Mesendoderm (in vitro differentiated cells): ENCODE measurements around the gene NPL.

ENCODE experiments used
- DNase-seq: peaks from one replicate; pipeline ENCODE4 v3.0.0; 2013
- H2AK5ac ChIP-seq: 2 replicates; pipeline ENCODE4 v1.6.1; 2013; ENCODE audit warnings: low read length, inconsistent platforms
- H2BK120ac ChIP-seq: 2 replicates; pipeline ENCODE4 v1.6.1; 2013; ENCODE audit warnings: low read depth, mild to moderate bottlenecking, low read length, moderate library complexity, mixed read lengths
- H2BK15ac ChIP-seq: replicated peaks from 2 replicates; pipeline ENCODE4 v1.6.1; 2013; ENCODE audit warnings: low read depth, mild to moderate bottlenecking, moderate library complexity
- H2BK5ac ChIP-seq: 2 replicates; pipeline ENCODE4 v1.6.1; 2013; ENCODE audit warnings: low read length, inconsistent platforms
- H3K18ac ChIP-seq: 2 replicates; pipeline ENCODE4 v1.6.1; 2013; ENCODE audit warnings: mild to moderate bottlenecking, low read length, mixed read lengths
- H3K23ac ChIP-seq: one replicate; pipeline ENCODE4 v1.6.1; 2013; ENCODE audit warnings: low read length
- H3K27ac ChIP-seq: 2 replicates; pipeline ENCODE4 v1.5.1; 2013; ENCODE audit warnings: low read depth, mild to moderate bottlenecking, inconsistent platforms, low read length, moderate library complexity
- H3K27me3 ChIP-seq: 2 replicates; pipeline ENCODE4 v1.6.1; 2013; ENCODE audit warnings: low read length, control low read depth, mild to moderate bottlenecking, inconsistent platforms; ENCODE audit not compliant: insufficient read depth, poor library complexity
- H3K36me3 ChIP-seq: 2 replicates; pipeline ENCODE4 v1.6.1; 2013; ENCODE audit warnings: low read length, inconsistent platforms; ENCODE audit not compliant: control insufficient read depth, insufficient read depth
- H3K4ac ChIP-seq: one replicate; pipeline ENCODE4 v1.6.1; 2013; ENCODE audit warnings: low read depth, mild to moderate bottlenecking, low read length, moderate library complexity
- H3K4me1 ChIP-seq: 2 replicates; pipeline ENCODE4 v1.6.1; 2013; ENCODE audit warnings: low read depth, low read length, inconsistent platforms; ENCODE audit not compliant: control insufficient read depth
- H3K4me2 ChIP-seq: 2 replicates; pipeline ENCODE4 v1.6.1; 2013; ENCODE audit warnings: low read length
- H3K4me3 ChIP-seq: 2 replicates; pipeline ENCODE4 v1.5.1; 2013; ENCODE audit warnings: mild to moderate bottlenecking, low read length
- H3K56ac ChIP-seq: one replicate; pipeline ENCODE4 v1.6.1; 2013; ENCODE audit warnings: low read length
- H3K79me1 ChIP-seq: 2 replicates; pipeline ENCODE4 v1.6.1; 2013; ENCODE audit warnings: low read length, inconsistent platforms
- H3K79me2 ChIP-seq: 2 replicates; pipeline ENCODE4 v1.6.1; 2013; ENCODE audit warnings: mild to moderate bottlenecking, low read length; ENCODE audit not compliant: control insufficient read depth, insufficient read depth
- H3K9ac ChIP-seq: 2 replicates; pipeline ENCODE4 v1.6.1; 2013; ENCODE audit warnings: low read length, inconsistent platforms
- H4K5ac ChIP-seq: one replicate; pipeline ENCODE4 v1.6.1; 2013; ENCODE audit warnings: low read length
- H4K8ac ChIP-seq: one replicate; pipeline ENCODE4 v1.6.1; 2013; ENCODE audit warnings: low read depth, mild to moderate bottlenecking, control low read depth, low read length, moderate library complexity
- WGBS: extraction: QIAGEN DNeasy Blood & Tissue Kit; methylation state at CpG from one replicate; pipeline ENCODE4 v1.1.7; 2013; ENCODE audit warnings: low lambda C conversion rate, missing lambda C conversion rate; ENCODE audit not compliant: insufficient coverage; ENCODE audit errors: extremely low coverage; 5-methylcytosine and 5-hydroxymethylcytosine counted together

Gene NPL

GRCh38 chr1:182850319-182850718 is 60.7 kb downstream of the NPL start:
- no peak overlapping the region for H3K9ac ChIP-seq
- H3K36me3 ChIP-seq = peaks cover 20% of the 10 kb centered on the region
- peaks cover 61% of the 10 kb centered on the region for H3K79me2 ChIP-seq

GRCh38 chr1:182851825-182852224 is 62.3 kb downstream of the NPL start:
- Histone ChIP-seq H4K5ac (no peak overlapping the region), H2BK120ac (no peak overlapping the region), H3K27ac (no peak overlapping the region), H3K9ac (no peak overlapping the region), H3K23ac (no peak overlapping the region), H3K36me3 (peaks cover 25% of the 10 kb centered on the region), H3K4me2 (no peak overlapping the region), H3K4me3 (no peak overlapping the region), H3K4me1 (no peaks in the 10 kb centered on the region), H3K79me2 (peaks cover 55% of the 10 kb centered on the region), H2BK15ac (no peak overlapping the region), H4K8ac (no peak overlapping the region), H2AK5ac (no peak overlapping the region), H3K27me3 (no peaks in the 10 kb centered on the region), H3K79me1 (peaks cover 24% of the 10 kb centered on the region), H2BK5ac (no peak overlapping the region), H3K18ac (no peak overlapping the region), H3K56ac (no peak overlapping the region), H3K4ac (no peak overlapping the region)
- no CpG with 5 or more reads among the region's 1 CpG for WGBS
- DNase-seq = no peak

More at GRCh38 chr1:182850319-182850718, 60.7 kb downstream of the NPL start:
- DNase-seq = no peak
- no peak overlapping the region for H4K8ac ChIP-seq
- H3K4me2 ChIP-seq = no peak overlapping the region
- H3K4me3 ChIP-seq = no peak overlapping the region
- H2BK5ac ChIP-seq = no peak overlapping the region
- no peak overlapping the region for H3K27ac ChIP-seq
- H2BK120ac ChIP-seq = no peak overlapping the region
- no peaks in the 10 kb centered on the region for H3K27me3 ChIP-seq
- H3K4ac ChIP-seq = no peak overlapping the region
- H3K23ac ChIP-seq = no peak overlapping the region
- no peak overlapping the region for H2BK15ac ChIP-seq
- no peak overlapping the region for H4K5ac ChIP-seq
- no peak overlapping the region for H3K56ac ChIP-seq
- WGBS = no CpG with 5 or more reads among the region's 4 CpGs
- no peak overlapping the region for H3K18ac ChIP-seq
- no peak overlapping the region for H2AK5ac ChIP-seq
- H3K79me1 ChIP-seq = peaks cover 18% of the 10 kb centered on the region
- H3K4me1 ChIP-seq = peaks cover 5% of the 10 kb centered on the region

- H4K5ac ChIP-seq = no peak overlapping the region
- H3K79me1 ChIP-seq = peaks cover 14% of the 10 kb centered on the region
- H2AK5ac ChIP-seq = no peak overlapping the region
- no peak overlapping the region for H4K8ac ChIP-seq
- H3K18ac ChIP-seq = no peak overlapping the region
- no peaks in the 10 kb centered on the region for H3K27me3 ChIP-seq
- no peak overlapping the region for H3K27ac ChIP-seq
- no peak overlapping the region for H2BK5ac ChIP-seq
- no peak overlapping the region for H3K4me2 ChIP-seq
- H3K79me2 ChIP-seq = peaks cover 24% of the 10 kb centered on the region
- H3K36me3 ChIP-seq = peaks cover 30% of the 10 kb centered on the region
- no peak overlapping the region for H2BK120ac ChIP-seq
- no peak overlapping the region for H3K9ac ChIP-seq
- WGBS = no CpG with 5 or more reads among the region's 4 CpGs
- H3K4me3 ChIP-seq = no peak overlapping the region
- no peaks in the 10 kb centered on the region for H3K4me1 ChIP-seq
- H3K23ac ChIP-seq = no peak overlapping the region
- no peak overlapping the region for H3K4ac ChIP-seq
- no peak overlapping the region for H2BK15ac ChIP-seq
- DNase-seq = no peak
- no peak overlapping the region for H3K56ac ChIP-seq
Observed at GRCh38 chr1:182855911-182856310, 66.3 kb downstream of the NPL start.

GRCh38 chr1:182857212-182857611 is 67.6 kb downstream of the NPL start:
- Histone ChIP-seq H4K5ac (no peak overlapping the region), H3K4me2 (no peak overlapping the region), H3K9ac (no peak overlapping the region), H3K4me3 (no peak overlapping the region), H2BK5ac (no peak overlapping the region), H3K79me2 (peaks cover 20% of the 10 kb centered on the region), H3K36me3 (peaks cover 25% of the 10 kb centered on the region), H3K56ac (no peak overlapping the region), H2BK15ac (no peak overlapping the region), H4K8ac (no peak overlapping the region), H3K27ac (no peak overlapping the region), H3K18ac (no peak overlapping the region), H3K4me1 (no peaks in the 10 kb centered on the region), H3K4ac (no peak overlapping the region), H2AK5ac (no peak overlapping the region), H3K27me3 (no peaks in the 10 kb centered on the region), H3K23ac (no peak overlapping the region), H3K79me1 (peaks cover 11% of the 10 kb centered on the region), H2BK120ac (no peak overlapping the region)
- no CpG with 5 or more reads among the region's 3 CpGs for WGBS
- DNase-seq = no peak

- no peak overlapping the region for H3K4me2 ChIP-seq
- no peak overlapping the region for H3K4ac ChIP-seq
- H3K4me1 ChIP-seq = no peaks in the 10 kb centered on the region
- no peak overlapping the region for H4K5ac ChIP-seq
- H2BK120ac ChIP-seq = no peak overlapping the region
- H4K8ac ChIP-seq = no peak overlapping the region
- H3K56ac ChIP-seq = no peak overlapping the region
- no peak overlapping the region for H3K4me3 ChIP-seq
- no peak overlapping the region for H3K27ac ChIP-seq
- H3K23ac ChIP-seq = no peak overlapping the region
- peaks cover 23% of the 10 kb centered on the region for H3K36me3 ChIP-seq
- H3K27me3 ChIP-seq = no peaks in the 10 kb centered on the region
- no peak overlapping the region for H2AK5ac ChIP-seq
- peaks cover 9% of the 10 kb centered on the region for H3K79me1 ChIP-seq
- no peak overlapping the region for H2BK5ac ChIP-seq
- H3K79me2 ChIP-seq = peaks cover 8% of the 10 kb centered on the region
- H2BK15ac ChIP-seq = no peak overlapping the region
- no peak for DNase-seq
- no peak overlapping the region for H3K9ac ChIP-seq
- H3K18ac ChIP-seq = no peak overlapping the region
- WGBS = no CpG with 5 or more reads among the region's 4 CpGs
Observed at GRCh38 chr1:182860658-182861057, 71.1 kb downstream of the NPL start.

- Histone ChIP-seq H3K4me3 (no peak overlapping the region), H2BK120ac (no peak overlapping the region), H3K4me2 (no peak overlapping the region), H4K5ac (no peak overlapping the region), H3K27ac (no peak overlapping the region), H2AK5ac (no peak overlapping the region), H4K8ac (no peak overlapping the region), H3K18ac (no peak overlapping the region), H3K9ac (no peak overlapping the region), H2BK5ac (no peak overlapping the region), H3K4ac (no peak overlapping the region), H3K27me3 (no peaks in the 10 kb centered on the region), H3K79me2 (peaks cover 6% of the 10 kb centered on the region), H3K56ac (no peak overlapping the region), H3K4me1 (no peaks in the 10 kb centered on the region), H3K23ac (no peak overlapping the region), H2BK15ac (no peak overlapping the region), H3K36me3 (peaks cover 24% of the 10 kb centered on the region), H3K79me1 (peaks cover 7% of the 10 kb centered on the region)
- WGBS = no CpG with 5 or more reads among the region's 2 CpGs
- DNase-seq = no peak
Observed at GRCh38 chr1:182861994-182862393, 72.4 kb downstream of the NPL start.
